ENCODE results near the gene CHEK1.
"Not testable (repeated sequence)": the region's sequence is repeated elsewhere in the genome, so short reads cannot be mapped to it uniquely, and the experiment has no call there.

The CHEK1 gene

DNA sequence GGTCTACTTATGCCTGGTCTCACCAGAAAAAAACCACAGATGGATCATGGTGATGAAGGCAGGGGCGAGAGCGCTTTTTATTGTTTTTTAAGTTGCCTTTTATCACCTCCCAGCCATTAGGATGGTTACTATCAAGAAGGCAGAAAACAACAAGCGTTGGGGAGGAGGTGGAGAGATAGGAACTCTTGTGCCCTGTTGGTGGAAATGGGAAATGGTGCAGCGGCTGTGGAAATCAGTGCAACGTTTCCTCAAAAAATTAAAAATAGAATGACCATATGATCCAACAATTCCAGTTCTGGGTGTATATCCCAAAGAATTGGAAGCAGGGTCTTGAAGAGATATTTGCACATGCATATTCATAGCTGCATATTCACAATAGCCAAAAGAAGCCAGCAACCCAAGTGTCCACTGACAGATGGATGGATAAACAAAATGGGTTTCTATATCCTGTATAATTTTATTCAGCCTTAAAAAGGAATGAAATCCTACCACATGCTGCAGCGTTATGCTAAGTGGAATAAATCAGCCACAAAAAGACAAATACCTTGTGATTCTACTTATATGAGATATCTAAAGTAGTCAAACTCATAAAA, 76.2 kb downstream of the CHEK1 start:
- no peak for DNase-seq (ENCODE audit: low read depth)

DNA sequence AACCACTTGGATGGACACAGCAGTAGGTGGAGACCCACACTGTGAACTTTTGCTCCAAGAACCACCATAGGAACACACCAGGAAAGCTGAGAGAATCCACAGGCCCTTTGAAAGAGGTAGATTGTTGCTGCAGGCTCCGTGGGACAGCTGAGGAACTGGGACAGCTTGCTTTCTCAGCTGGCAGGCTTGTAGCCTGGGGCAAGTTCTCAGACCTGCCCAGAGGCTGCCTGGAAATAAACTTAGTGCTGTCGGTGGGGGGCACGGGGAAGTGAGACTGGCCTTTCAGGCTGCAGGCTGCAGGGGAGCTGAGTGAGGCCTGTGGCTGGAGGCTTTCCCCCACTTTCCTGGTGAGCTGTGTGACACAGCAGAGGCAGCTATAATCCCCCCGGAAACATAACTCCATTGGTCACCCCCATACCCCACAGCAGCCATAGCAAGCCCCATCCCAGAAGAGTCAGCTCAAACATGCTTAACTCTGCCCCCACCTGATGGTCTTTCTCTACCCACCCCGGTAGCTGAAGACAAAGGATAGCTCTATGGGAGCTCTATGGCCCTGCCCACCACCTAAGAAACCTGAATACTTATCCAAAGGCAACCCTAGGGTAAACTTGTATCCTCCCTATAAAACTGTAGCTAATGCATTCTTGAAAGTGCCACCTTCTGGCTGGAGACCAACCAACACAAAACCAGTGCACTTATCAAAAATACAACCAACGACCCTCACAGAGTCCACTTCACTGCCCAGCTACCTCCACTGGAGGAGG, 77.1 kb downstream of the CHEK1 start:
- DNase-seq (ENCODE audit: low read depth) = no peak

DNA sequence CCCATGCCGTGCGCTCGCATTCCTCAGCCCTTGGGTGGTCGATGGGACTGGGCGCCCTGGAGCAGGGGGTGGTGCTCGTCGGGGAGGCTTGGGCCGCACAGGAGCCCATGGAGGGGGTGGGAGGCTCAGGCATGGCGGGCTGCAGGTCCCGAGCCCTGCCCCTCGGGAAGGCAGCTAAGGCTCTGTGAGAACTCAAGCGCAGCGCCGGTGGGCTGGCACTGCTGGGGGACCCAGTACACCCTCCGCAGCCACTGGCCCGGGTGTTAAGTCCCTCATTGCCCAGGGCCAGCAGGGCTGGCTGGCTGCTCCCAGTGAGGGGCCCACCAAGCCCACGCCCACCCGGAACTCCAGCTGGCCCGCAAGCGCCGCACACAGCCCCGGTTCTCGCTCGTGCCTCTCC, 79.7 kb downstream of the CHEK1 start:
- not testable (repeated sequence) for DNase-seq (ENCODE audit: low read depth)

DNA sequence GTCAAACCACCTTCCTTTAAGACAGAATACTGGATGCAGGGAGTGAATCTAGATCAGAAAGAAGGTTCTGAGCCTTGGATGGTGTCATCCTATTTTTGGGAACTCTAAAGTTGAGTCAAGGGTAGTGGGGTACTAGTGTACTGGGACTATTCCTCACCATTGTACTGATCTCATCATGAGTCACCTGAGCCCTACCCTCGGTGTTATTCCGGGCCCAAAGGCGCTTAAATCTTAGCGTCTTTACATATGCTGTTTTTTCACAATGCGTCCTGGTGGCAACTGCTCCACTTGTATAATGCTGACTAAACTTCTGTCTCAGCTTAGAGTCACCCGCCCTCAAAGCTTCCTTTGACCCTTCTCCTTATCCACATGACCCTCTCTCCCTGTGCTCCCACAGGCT, 95.8 kb downstream of the CHEK1 start:
- no peak for DNase-seq (ENCODE audit: low read depth)

DNA sequence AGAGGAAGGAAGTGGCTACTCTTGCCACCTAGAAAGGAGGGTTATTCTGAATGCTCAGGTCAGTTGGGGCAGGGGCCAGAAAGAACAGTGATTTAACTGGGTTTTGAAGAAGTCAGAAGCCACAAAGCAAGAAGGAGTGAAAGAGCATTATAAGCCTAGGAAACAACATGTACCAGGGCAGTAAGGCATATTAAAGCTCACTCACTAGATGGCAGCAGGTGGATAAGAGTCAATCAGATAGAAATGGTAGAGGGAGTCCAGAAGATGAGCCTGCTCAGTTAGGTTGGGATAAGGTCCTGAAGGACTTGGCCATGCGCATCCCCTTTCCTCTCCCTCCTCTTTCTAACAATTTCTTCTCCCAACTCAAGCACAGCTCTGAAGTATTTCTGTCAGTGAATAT, 99.2 kb downstream of the CHEK1 start:
- no peak for DNase-seq (ENCODE audit: low read depth)

Measured in stimulated activated CD8-positive, alpha-beta memory T cell treated with anti-CD3 and anti-CD28 coated beads, Interleukin-4, amount 100 ng/mL, for 24 hours (primary cell).